T-cell (primary cell): ENCODE data around the gene CORO7. TPM values are rescaled to one million over a fixed set of nuclear protein-coding genes. Genes with fewer than 3 reads are reported as not detected.
"Not testable (repeated sequence)": the region's sequence is repeated elsewhere in the genome, so short reads cannot be mapped to it uniquely, and the experiment has no call there.

ENCODE experiments used
- ATAC-seq, 4 experiments: fragments of 200-7000 bp in 3 of 4; fragments of 150-1000 bp in 1 of 4; cut with Tn5 transposase; replicated peaks in 1 of 4; 1 replicate in 3 of 4; 2 replicates in 1 of 4; pipeline ENCODE4 v1.10.0; 2021; ENCODE audit warnings: moderate library complexity in 3 of 4, mild to moderate bottlenecking in 2 of 4, moderate number of reproducible peaks in 1 of 4
- CTCF ChIA-PET, 2 donors: fragments of 300-600 bp; sonication (Branson Sonifier 250); formaldehyde crosslinking; loops; one replicate each; lab custom pipeline; 2022; ENCODE audit warnings: antibody characterized with exemption in 2 of 2; lab: Charles Lee
- POLR2A ChIA-PET, 2 donors: fragments of 300-600 bp; sonication (Branson Sonifier 250); formaldehyde crosslinking; loops; one replicate each; lab custom pipeline; 2022; ENCODE audit warnings: antibody characterized with exemption in 2 of 2; lab: Charles Lee
- DNase-seq, 35 experiments: peaks; one replicate each; pipeline versions ENCODE4 v3.0.0 to v3.0.0-alpha.2; 2013 to 2023
- H3K27ac ChIP-seq: one replicate; pipeline ENCODE4 v1.5.1; 2013; ENCODE audit warnings: low read length
- H3K27me3 ChIP-seq, 2 experiments: replicated peaks in 1 of 2; 1 replicate in 1 of 2; 2 replicates in 1 of 2; pipeline versions ENCODE4 v1.6.1 to v1.7.0; 2013; ENCODE audit warnings: low read length in 1 of 2, mixed read lengths in 1 of 2; ENCODE audit not compliant: control insufficient read depth in 2 of 2, insufficient read depth in 2 of 2; ENCODE audit errors: extremely low read depth in 1 of 2
- H3K36me3 ChIP-seq, 2 donors: 1 replicate in 1 of 2; 2 replicates in 1 of 2; pipeline versions ENCODE4 v1.6.1 to v1.7.0; 2013; ENCODE audit warnings: low read length in 1 of 2; ENCODE audit not compliant: control insufficient read depth in 2 of 2, insufficient read depth in 1 of 2; ENCODE audit errors: extremely low read depth in 1 of 2
- H3K4me1 ChIP-seq, 2 experiments: 1 replicate in 1 of 2; 2 replicates in 1 of 2; pipeline versions ENCODE4 v1.6.1 to v1.7.0; 2013; ENCODE audit warnings: low read length in 2 of 2, mixed read lengths in 1 of 2; ENCODE audit not compliant: insufficient read depth in 2 of 2, control insufficient read depth in 1 of 2; ENCODE audit errors: extremely low read depth in 1 of 2
- H3K4me3 ChIP-seq, 2 donors: 1 replicate in 1 of 2; 2 replicates in 1 of 2; pipeline versions ENCODE4 v1.5.1 to v1.7.0; 2013; ENCODE audit warnings: mild to moderate bottlenecking in 2 of 2, low read length in 1 of 2, moderate library complexity in 1 of 2; ENCODE audit not compliant: control insufficient read depth in 1 of 2; ENCODE audit errors: extremely low read depth in 1 of 2
- H3K9me3 ChIP-seq: 2 replicates; pipeline ENCODE4 v1.7.0; 2013
- H3K27ac Mint-ChIP-seq, 2 donors: one replicate each; pipeline ENCODE4 v1.8.0; 2020 to 2021; ENCODE audit warnings: mild to moderate bottlenecking in 2 of 2, mixed read lengths in 2 of 2
- H3K27me3 Mint-ChIP-seq, 2 donors: one replicate each; pipeline ENCODE4 v1.8.0; 2021 to 2022; ENCODE audit warnings: mixed read lengths in 2 of 2
- H3K36me3 Mint-ChIP-seq: one replicate; pipeline ENCODE4 v1.8.0; 2021; ENCODE audit warnings: mixed read lengths
- H3K4me1 Mint-ChIP-seq, 3 donors: one replicate each; pipeline ENCODE4 v1.8.0; 2020 to 2022; ENCODE audit warnings: mixed read lengths in 3 of 3, mild to moderate bottlenecking in 1 of 3
- H3K4me3 Mint-ChIP-seq, 3 donors: one replicate each; pipeline ENCODE4 v1.8.0; 2020 to 2022; ENCODE audit warnings: mild to moderate bottlenecking in 3 of 3, mixed read lengths in 3 of 3, moderate library complexity in 3 of 3
- H3K9me3 Mint-ChIP-seq, 3 donors: one replicate each; pipeline ENCODE4 v1.8.0; 2020 to 2022; ENCODE audit warnings: mixed read lengths in 3 of 3
- WGBS: methylation state at CpG from one replicate; pipeline ENCODE4 v1.1.5; 2013; ENCODE audit warnings: missing lambda C conversion rate; ENCODE audit not compliant: insufficient coverage; 5-methylcytosine and 5-hydroxymethylcytosine counted together
- total RNA-seq, 35 experiments: library from RNA in 6 of 35; stranded (reverse) in 6 of 35; fragments of 120-200 nt in 1 of 35; gene quantifications; one replicate each; pipeline versions ENCODE4 v1.2.1 to v1.2.4 and lab custom pipeline; 2013 to 2026

Gene CORO7
- total RNA-seq, 5 donors from 2014 or later (not counting 1 experiment from before 2014, with no cell fraction given), result 213 to 675 (median 230) TPM

GRCh38 chr16:4344983-4345835 lies 71.2 kb downstream of the CORO7 start:
- no peak overlapping the region for H3K27ac Mint-ChIP-seq
- Histone ChIP-seq H3K4me3 (no peak overlapping the region), H3K4me1 (peaks cover 6 to 30% of the 10 kb centered on the region in 2 experiments), H3K9me3 (no peaks in the 10 kb centered on the region), H3K36me3 (peaks cover 7 to 18% of the 10 kb centered on the region in 2 donors), H3K27ac (no peak overlapping the region), H3K27me3 (no peaks in the 10 kb centered on the region)
- POLR2A ChIA-PET, result no interaction called here
- ATAC-seq (peak in 1 of 4 experiments; percentile 9), DNase-seq (no peak)
- CTCF ChIA-PET, result no interaction called here
- H3K4me3 Mint-ChIP-seq, result no peak overlapping the region
- no peaks in the 10 kb centered on the region for H3K27me3 Mint-ChIP-seq
- peaks cover 12 to 43% (median 36%) of the 10 kb centered on the region in 3 donors for H3K4me1 Mint-ChIP-seq
- no peaks in the 10 kb centered on the region for H3K9me3 Mint-ChIP-seq
- WGBS, result 95% methylated on average over 22 of the region's 26 CpGs
- H3K36me3 Mint-ChIP-seq, result peaks cover 4% of the 10 kb centered on the region

- peaks cover 0 to 22% of the 10 kb centered on the region in 2 experiments for H3K4me1 ChIP-seq
- H3K27me3 Mint-ChIP-seq, H3K27me3 ChIP-seq, H3K36me3 Mint-ChIP-seq, H3K27ac ChIP-seq, CTCF ChIA-PET, H3K9me3 ChIP-seq, ATAC-seq, POLR2A ChIA-PET, H3K27ac Mint-ChIP-seq, H3K4me3 ChIP-seq, H3K4me3 Mint-ChIP-seq, H3K9me3 Mint-ChIP-seq, DNase-seq: not testable (repeated sequence)
- peaks cover 12 to 37% (median 31%) of the 10 kb centered on the region in 3 donors for H3K4me1 Mint-ChIP-seq
- 53% methylated on average over 4 of the region's 10 CpGs for WGBS
- H3K36me3 ChIP-seq, result peaks cover 12 to 25% of the 10 kb centered on the region in 2 donors
Measured at GRCh38 chr16:4344300-4344982, 72.0 kb downstream of the CORO7 start.

GRCh38 chr16:4342866-4343744 lies 73.3 kb downstream of the CORO7 start:
- 98% methylated on average over 19 of the region's 21 CpGs for WGBS
- no peak overlapping the region for H3K4me3 ChIP-seq
- H3K9me3 ChIP-seq, result no peaks in the 10 kb centered on the region
- Mint-ChIP-seq H3K27ac (no peak overlapping the region), H3K27me3 (no peaks in the 10 kb centered on the region), H3K36me3 (no peaks in the 10 kb centered on the region), H3K4me1 (peaks cover 5 to 30% (median 25%) of the 10 kb centered on the region in 3 donors), H3K9me3 (no peaks in the 10 kb centered on the region), H3K4me3 (no peak overlapping the region)
- POLR2A ChIA-PET, result no interaction called here
- ATAC-seq (no peak), DNase-seq (no peak)
- no peaks in the 10 kb centered on the region for H3K27me3 ChIP-seq
- peaks cover 0 to 16% of the 10 kb centered on the region in 2 experiments for H3K4me1 ChIP-seq
- H3K27ac ChIP-seq, result peak overlapping the region; percentile 29
- CTCF ChIA-PET, result no interaction called here
- peaks cover 19 to 32% of the 10 kb centered on the region in 2 donors for H3K36me3 ChIP-seq

GRCh38 chr16:4341250-4341649 lies 75.1 kb downstream of the CORO7 start:
- Histone ChIP-seq H3K27me3 (no peaks in the 10 kb centered on the region), H3K36me3 (peaks cover 19 to 30% of the 10 kb centered on the region in 2 donors), H3K9me3 (no peaks in the 10 kb centered on the region), H3K4me3 (no peak overlapping the region), H3K27ac (no peak overlapping the region), H3K4me1 (peaks cover 0 to 10% of the 10 kb centered on the region in 2 experiments)
- H3K36me3 Mint-ChIP-seq, result no peaks in the 10 kb centered on the region
- no peak for ATAC-seq
- H3K27ac Mint-ChIP-seq, result no peak overlapping the region
- ChIA-PET CTCF (interaction anchor here (0.6 kb wide), 2 partner anchors 15 to 343 kb away, joined by 3 to 7 read pairs; no protein-coding TSS in a partner anchor), POLR2A (no interaction called here)
- H3K4me3 Mint-ChIP-seq, result no peak overlapping the region
- H3K27me3 Mint-ChIP-seq, result no peaks in the 10 kb centered on the region
- no peak for DNase-seq
- H3K4me1 Mint-ChIP-seq, result peaks cover 0 to 19% (median 15%) of the 10 kb centered on the region in 3 donors
- H3K9me3 Mint-ChIP-seq, result no peaks in the 10 kb centered on the region
- 94% methylated on average over 12 of the region's 13 CpGs for WGBS

- Mint-ChIP-seq H3K4me1 (peaks cover 0 to 13% (median 10%) of the 10 kb centered on the region in 3 donors), H3K4me3 (no peak overlapping the region), H3K9me3 (no peaks in the 10 kb centered on the region), H3K27me3 (no peaks in the 10 kb centered on the region), H3K27ac (no peak overlapping the region), H3K36me3 (no peaks in the 10 kb centered on the region)
- no peak for ATAC-seq
- no peak overlapping the region for H3K27ac ChIP-seq
- DNase-seq, result no peak
- no peaks in the 10 kb centered on the region for H3K27me3 ChIP-seq
- H3K4me1 ChIP-seq, result peaks cover 0 to 10% of the 10 kb centered on the region in 2 experiments
- H3K9me3 ChIP-seq, result no peaks in the 10 kb centered on the region
- WGBS, result 88% methylated on average over 5 of the region's 6 CpGs
- CTCF ChIA-PET, result interaction anchor here in 1 of 2 donors (0.5 kb wide), 1 partner anchor 28 kb away, joined by 5 read pairs; no protein-coding TSS in a partner anchor
- H3K4me3 ChIP-seq, result no peak overlapping the region
- POLR2A ChIA-PET, result no interaction called here
- H3K36me3 ChIP-seq, result peaks cover 19 to 30% of the 10 kb centered on the region in 2 donors
Measured at GRCh38 chr16:4340443-4340842, 76.0 kb downstream of the CORO7 start.
